Measurements from ENCODE around the gene SSX2IP.
"Not testable (repeated sequence)": the region's sequence is repeated elsewhere in the genome, so short reads cannot be mapped to it uniquely, and the experiment has no call there.

SSX2IP gene

GRCh38 chr1:84619383-84620102 is 70.7 kb downstream of the SSX2IP start:
- peak; percentile 95 for DNase-seq (ENCODE audit: low read depth)

- no peak for DNase-seq (ENCODE audit: low read depth)
Observed at GRCh38 chr1:84617349-84617748, 72.9 kb downstream of the SSX2IP start.

- no peak for DNase-seq (ENCODE audit: low read depth)
Observed at GRCh38 chr1:84615790-84616189, 74.5 kb downstream of the SSX2IP start.

- DNase-seq (ENCODE audit: low read depth): no peak
Observed at GRCh38 chr1:84613887-84614286, 76.4 kb downstream of the SSX2IP start.

- no peak for DNase-seq (ENCODE audit: low read depth)
Observed at GRCh38 chr1:84613026-84613425, 77.2 kb downstream of the SSX2IP start.

GRCh38 chr1:84611796-84612195 is 78.5 kb downstream of the SSX2IP start:
- DNase-seq (ENCODE audit: low read depth): peak; percentile 31

GRCh38 chr1:84611091-84611490 is 79.2 kb downstream of the SSX2IP start:
- no peak for DNase-seq (ENCODE audit: low read depth)

GRCh38 chr1:84606977-84607376 is 83.3 kb downstream of the SSX2IP start:
- DNase-seq (ENCODE audit: low read depth): no peak

GRCh38 chr1:84605157-84605556 is 85.1 kb downstream of the SSX2IP start:
- no peak for DNase-seq (ENCODE audit: low read depth)

- peak; percentile 98 for DNase-seq (ENCODE audit: low read depth)
Observed at GRCh38 chr1:84603941-84604830, 86.1 kb downstream of the SSX2IP start.

GRCh38 chr1:84603223-84603622 is 87.0 kb downstream of the SSX2IP start:
- DNase-seq (ENCODE audit: low read depth): peak; percentile 59

GRCh38 chr1:84600796-84601195 is 89.5 kb downstream of the SSX2IP start:
- no peak for DNase-seq (ENCODE audit: low read depth)

- peak; percentile 95 for DNase-seq (ENCODE audit: low read depth)
Observed at GRCh38 chr1:84598846-84599741, 91.2 kb downstream of the SSX2IP start.

GRCh38 chr1:84598418-84598817 is 91.8 kb downstream of the SSX2IP start:
- no peak for DNase-seq (ENCODE audit: low read depth)

- no peak for DNase-seq (ENCODE audit: low read depth)
Observed at GRCh38 chr1:84597011-84597410, 93.2 kb downstream of the SSX2IP start.

- not testable (repeated sequence) for DNase-seq (ENCODE audit: low read depth)
Observed at GRCh38 chr1:84594959-84595358, 95.3 kb downstream of the SSX2IP start.
